ENCODE measurements around the gene SIN3B. TPM values are rescaled to one million over a fixed set of nuclear protein-coding genes. Genes with fewer than 3 reads are reported as not detected.

SIN3B gene
- total RNA-seq, 1 experiment from 2014 or later: 49.7 TPM

DNA sequence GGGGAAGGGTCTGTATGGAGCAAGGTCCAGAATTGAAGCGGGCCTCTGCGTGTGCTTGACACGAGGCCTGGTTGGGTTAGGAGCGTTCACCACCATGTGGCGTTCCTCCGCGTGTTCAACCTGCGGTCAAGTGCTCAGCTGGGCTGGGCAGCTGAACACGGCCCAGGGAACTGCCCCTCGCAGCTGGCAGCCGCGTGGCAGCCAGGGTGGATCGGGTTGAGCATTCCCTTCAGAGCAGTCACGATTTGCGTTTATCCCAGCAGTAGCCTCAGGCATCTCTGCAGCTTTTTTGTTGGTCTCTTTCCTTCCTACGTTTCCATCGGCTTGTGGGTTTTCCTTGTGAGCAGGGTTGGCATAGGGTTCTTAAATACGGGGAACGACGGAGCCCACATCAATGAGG lies 30.9 kb downstream of the SIN3B start:
- CTCF ChIA-PET: no interaction called here
- Mint-ChIP-seq H3K36me3 (ENCODE audit: insufficient read depth, unreplicated experiment) (peaks cover 10% of the 10 kb centered on the region), H3K27me3 (ENCODE audit: unreplicated experiment) (no peaks in the 10 kb centered on the region), H3K4me1 (ENCODE audit: low read depth, unreplicated experiment) (no peaks in the 10 kb centered on the region), H3K4me3 (ENCODE audit: low read depth, unreplicated experiment) (no peak overlapping the region), H3K9me3 (ENCODE audit: low read depth, unreplicated experiment) (no peaks in the 10 kb centered on the region), H3K27ac (ENCODE audit: unreplicated experiment) (no peak overlapping the region)
- no TSS peak for BruUV-seq (replicated peaks)
- intact Hi-C loops (cut with micrococcal nuclease; ENCODE audit: unreplicated experiment): no loop called here
- no peak for DNase-seq
- TF ChIP-seq CTCF (IDR thresholded peaks at IDR 0.05; ENCODE audit: unreplicated experiment): no peak

- BruUV-seq (replicated peaks): no TSS peak
- DNase-seq: no peak
- intact Hi-C loops (cut with micrococcal nuclease; ENCODE audit: unreplicated experiment): no loop called here
- Mint-ChIP-seq H3K9me3 (ENCODE audit: low read depth, unreplicated experiment) (no peaks in the 10 kb centered on the region), H3K4me3 (ENCODE audit: low read depth, unreplicated experiment) (no peak overlapping the region), H3K4me1 (ENCODE audit: low read depth, unreplicated experiment) (no peaks in the 10 kb centered on the region), H3K27me3 (ENCODE audit: unreplicated experiment) (no peaks in the 10 kb centered on the region), H3K36me3 (ENCODE audit: insufficient read depth, unreplicated experiment) (peaks cover 19% of the 10 kb centered on the region), H3K27ac (ENCODE audit: unreplicated experiment) (no peak overlapping the region)
- no peak for TF ChIP-seq CTCF (IDR thresholded peaks at IDR 0.05; ENCODE audit: unreplicated experiment)
- CTCF ChIA-PET: no interaction called here
These were observed 31.8 kb downstream of the SIN3B start for GRCh38 chr19:16861011-16861410.

- BruUV-seq (replicated peaks): no TSS peak
- intact Hi-C loops (cut with micrococcal nuclease; ENCODE audit: unreplicated experiment): no loop called here
- H3K4me1 Mint-ChIP-seq (ENCODE audit: low read depth, unreplicated experiment): no peaks in the 10 kb centered on the region
- DNase-seq: no peak
- H3K27me3 Mint-ChIP-seq (ENCODE audit: unreplicated experiment): no peaks in the 10 kb centered on the region
- CTCF ChIA-PET: no interaction called here
- H3K36me3 Mint-ChIP-seq (ENCODE audit: insufficient read depth, unreplicated experiment): peaks cover 18% of the 10 kb centered on the region
- H3K4me3 Mint-ChIP-seq (ENCODE audit: low read depth, unreplicated experiment): no peak overlapping the region
- no peak for TF ChIP-seq CTCF (IDR thresholded peaks at IDR 0.05; ENCODE audit: unreplicated experiment)
- H3K9me3 Mint-ChIP-seq (ENCODE audit: low read depth, unreplicated experiment): no peaks in the 10 kb centered on the region
- H3K27ac Mint-ChIP-seq (ENCODE audit: unreplicated experiment): no peak overlapping the region
These were observed 32.6 kb downstream of the SIN3B start for GRCh38 chr19:16861834-16862233.

DNA sequence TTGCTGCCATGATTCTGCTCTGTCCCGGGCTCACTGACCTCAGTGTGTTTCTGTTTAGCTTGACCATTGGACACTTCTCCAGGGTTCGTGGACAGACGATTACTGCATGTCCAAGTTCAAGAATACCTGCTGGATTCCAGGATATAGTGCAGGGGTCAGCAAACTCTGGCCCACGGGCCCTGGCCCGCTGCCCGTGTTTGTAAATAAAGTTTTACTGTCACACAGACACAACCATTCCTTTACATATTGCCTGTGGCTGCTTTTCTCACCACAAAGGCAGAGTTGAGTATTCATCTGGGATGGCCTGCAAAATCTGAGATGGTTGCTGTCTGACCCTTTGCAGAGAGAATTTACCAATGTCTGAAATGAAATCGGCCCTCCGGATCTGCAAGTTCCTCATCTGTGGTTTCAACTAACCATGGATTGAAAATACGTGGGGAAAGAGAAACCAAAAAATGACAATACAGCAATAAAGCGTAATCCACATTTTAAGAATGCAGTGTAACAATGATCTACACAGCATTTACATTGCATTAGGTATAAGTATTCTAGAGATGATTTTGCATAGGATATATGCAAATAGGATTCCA lies 33.7 kb downstream of the SIN3B start:
- no peak for DNase-seq
- no peak overlapping the region for H3K27ac Mint-ChIP-seq (ENCODE audit: unreplicated experiment)
- H3K4me3 Mint-ChIP-seq (ENCODE audit: low read depth, unreplicated experiment): no peak overlapping the region
- no TSS peak for BruUV-seq (replicated peaks)
- H3K27me3 Mint-ChIP-seq (ENCODE audit: unreplicated experiment): no peaks in the 10 kb centered on the region
- H3K9me3 Mint-ChIP-seq (ENCODE audit: low read depth, unreplicated experiment): no peaks in the 10 kb centered on the region
- TF ChIP-seq CTCF (IDR thresholded peaks at IDR 0.05; ENCODE audit: unreplicated experiment): no peak
- CTCF ChIA-PET: no interaction called here
- no peaks in the 10 kb centered on the region for H3K4me1 Mint-ChIP-seq (ENCODE audit: low read depth, unreplicated experiment)
- peaks cover 18% of the 10 kb centered on the region for H3K36me3 Mint-ChIP-seq (ENCODE audit: insufficient read depth, unreplicated experiment)
- intact Hi-C loops (cut with micrococcal nuclease; ENCODE audit: unreplicated experiment): no loop called here
